ENCODE results near the gene YES1.
A peak's percentile ranks its signal among the peaks of the same experiment; 100 is the strongest.
"Not testable (repeated sequence)": the region's sequence is repeated elsewhere in the genome, so short reads cannot be mapped to it uniquely, and the experiment has no call there.

The YES1 gene

DNA sequence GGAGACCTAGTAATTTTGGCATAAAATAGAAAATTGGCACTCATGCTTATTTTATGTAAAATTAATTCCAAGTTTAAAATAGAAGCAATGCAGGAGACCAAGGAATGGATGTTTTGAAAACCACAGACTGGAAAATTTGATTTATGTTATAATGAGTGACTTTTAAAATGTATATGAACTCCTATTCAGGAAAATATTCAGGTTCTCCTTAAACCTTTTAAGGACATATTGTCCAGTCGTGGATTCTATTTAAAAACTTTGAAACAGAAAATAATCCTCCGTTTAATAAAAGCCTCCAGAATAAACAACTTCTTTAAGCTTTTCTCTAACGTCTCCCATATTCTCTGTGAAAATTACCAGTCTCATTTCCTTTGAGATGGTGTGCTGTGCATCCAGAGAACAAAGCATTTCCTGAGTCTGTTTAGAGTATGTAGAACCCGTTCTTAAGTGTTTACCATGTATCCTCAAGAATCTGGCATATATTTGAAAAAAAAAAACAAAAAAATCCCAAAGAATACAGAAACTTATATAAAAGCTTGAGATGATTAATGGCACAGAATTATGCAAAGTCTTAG lies 8.6 kb upstream of the YES1 start:
- DNase-seq: no peak

DNA sequence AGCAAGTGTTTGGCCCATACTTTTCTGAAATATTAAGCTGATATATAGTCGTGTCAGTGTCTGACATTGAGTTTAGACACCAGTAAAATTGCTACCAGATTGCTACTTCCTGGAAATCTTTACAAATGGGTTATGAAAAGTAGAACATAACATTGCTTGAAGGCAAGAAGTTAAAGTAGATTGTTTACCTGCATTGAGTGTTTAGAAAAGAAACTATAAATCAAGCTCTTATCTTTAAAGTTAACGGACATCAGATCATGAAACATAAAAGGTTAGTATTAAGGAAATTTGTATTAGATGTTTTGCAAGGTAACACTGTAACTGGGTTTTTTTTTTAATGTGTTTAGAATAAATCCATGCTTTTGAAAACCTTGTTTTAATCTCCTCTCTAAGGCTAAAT lies 4.8 kb upstream of the YES1 start:
- DNase-seq: no peak

- no peak for DNase-seq
Measured at GRCh38 chr18:816088-816653, 4.1 kb upstream of the YES1 start.

GRCh38 chr18:815353-815752 lies 3.3 kb upstream of the YES1 start:
- DNase-seq: no peak

GRCh38 chr18:814300-815084 lies 2.5 kb upstream of the YES1 start:
- DNase-seq: no peak

DNA sequence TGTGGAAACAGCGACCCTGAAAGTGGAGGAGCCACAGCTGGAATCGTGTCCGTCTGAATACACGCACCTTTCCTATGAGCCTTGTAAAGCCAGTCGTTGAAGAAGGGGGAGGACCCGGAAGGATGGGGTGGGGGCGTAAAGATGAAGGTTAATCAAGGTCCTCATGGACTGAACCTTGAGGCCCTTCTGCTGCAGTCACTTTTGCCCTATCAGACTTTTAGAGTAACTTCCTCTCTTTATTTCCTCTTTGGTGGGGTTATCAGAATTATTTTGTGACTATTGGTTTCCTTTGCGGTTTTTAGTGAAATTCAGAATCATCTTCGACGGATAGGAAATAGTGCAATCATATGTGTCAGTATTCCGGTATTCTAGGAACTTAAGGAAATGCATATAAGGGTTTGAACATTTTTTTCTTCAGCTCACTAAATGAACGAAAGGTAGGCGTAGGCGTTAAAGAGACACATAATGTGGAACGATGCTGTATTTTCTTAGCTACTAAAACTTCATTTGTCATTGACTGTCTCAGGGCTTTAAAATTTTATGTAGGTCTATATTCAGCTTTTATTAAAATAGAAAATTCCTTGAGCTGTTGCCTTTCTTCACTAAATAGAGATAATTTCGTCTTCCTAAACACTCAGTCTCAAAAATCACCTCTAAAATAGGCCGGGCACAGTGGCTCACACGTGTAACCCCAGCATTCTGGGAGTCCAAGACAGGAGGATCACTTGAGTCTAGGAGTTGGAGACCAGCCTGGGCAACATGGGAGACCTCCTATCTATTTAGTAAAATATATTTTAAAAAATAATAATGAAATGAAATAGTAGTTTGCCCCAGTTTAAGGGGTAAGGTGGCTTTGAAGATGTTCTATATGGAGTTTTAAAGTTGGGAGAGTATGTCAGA lies 1.4 kb upstream of the YES1 start:
- DNase-seq: no peak

- DNase-seq: peak; percentile 51
Measured at GRCh38 chr18:812376-813171, 532 bp upstream of the YES1 start.

GRCh38 chr18:811182-811891 lies 705 bp downstream of the YES1 start:
- DNase-seq: peak; percentile 10

GRCh38 chr18:809985-810642 lies 1.9 kb downstream of the YES1 start:
- DNase-seq: no peak

DNA sequence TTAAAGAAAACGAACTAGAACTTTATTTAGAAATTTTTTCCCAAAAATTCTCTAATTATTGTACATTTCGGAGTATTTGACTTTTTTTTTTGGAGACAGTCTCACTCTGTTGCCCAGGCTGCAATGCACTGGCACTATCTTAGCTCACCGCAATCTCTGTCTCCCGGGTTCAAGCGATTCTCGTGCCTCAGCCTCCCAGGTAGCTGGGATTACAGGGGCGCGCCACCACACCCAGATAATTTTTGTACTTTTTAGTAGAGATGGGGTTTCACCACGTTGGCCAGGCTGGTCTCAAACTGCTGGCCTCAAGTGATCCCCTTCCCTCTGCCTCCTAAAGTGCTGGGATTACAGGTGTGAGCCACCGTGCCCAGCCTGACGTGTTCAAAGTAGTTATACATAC lies 2.8 kb downstream of the YES1 start:
- not testable (repeated sequence) for DNase-seq

DNA sequence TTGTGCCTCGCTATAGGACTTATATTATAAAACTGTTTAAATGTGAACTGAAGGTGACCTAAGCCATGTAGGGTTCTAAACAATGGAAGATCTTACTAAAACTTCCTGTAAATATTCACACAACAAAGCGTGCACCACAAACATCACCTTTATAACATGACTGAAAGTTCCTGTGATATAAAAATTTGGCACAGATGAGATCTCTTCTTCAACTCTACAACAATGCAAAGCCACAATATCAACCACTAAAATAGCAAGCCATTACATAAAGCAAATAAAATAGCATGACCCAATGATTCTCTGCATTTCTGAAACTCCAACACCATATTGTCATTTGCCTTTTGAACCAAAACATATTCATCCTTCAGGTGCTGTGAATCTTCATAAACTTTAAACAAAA lies 3.5 kb downstream of the YES1 start:
- DNase-seq: no peak

DNA sequence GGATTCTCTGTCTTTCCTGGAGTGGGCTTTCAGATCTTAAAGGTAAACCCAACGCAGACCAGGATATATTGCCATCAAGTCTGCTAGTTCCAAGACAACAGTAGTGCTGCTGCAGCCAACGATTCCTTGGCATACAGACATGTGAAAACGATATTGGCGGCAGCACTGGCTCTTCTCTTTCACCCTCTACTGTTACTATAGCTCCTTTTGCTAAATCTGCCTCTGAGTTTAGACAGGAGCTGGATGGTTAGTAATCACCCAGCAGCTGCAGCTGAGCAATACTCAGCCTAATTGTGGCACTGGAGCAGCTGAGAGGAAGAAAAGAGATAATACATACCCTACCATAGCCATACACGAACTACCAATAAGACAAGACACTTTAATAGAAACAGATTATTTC lies 4.0 kb downstream of the YES1 start:
- no peak for DNase-seq

- DNase-seq: no peak
Measured at GRCh38 chr18:805755-806110, 6.3 kb downstream of the YES1 start.

GRCh38 chr18:805008-805754 lies 6.9 kb downstream of the YES1 start:
- no peak for DNase-seq

DNA sequence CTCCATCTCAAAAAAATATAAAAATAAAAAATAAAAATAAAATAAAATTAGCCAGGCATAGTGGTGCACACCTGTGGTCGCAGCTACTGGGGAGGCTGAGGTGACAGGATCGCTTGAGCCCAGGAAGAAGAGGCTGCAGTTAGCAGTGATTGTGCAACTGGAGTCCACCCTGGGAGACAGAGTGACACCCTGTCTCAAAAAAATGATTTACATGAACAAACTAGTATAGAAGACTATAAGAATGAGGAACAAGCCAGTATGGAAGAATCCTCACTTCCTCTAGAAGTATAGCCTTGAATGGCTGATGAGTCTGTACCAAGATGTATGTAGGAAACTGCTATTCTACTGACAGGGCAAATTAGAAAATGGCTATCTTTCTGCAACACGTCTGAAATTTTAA lies 10.9 kb downstream of the YES1 start:
- DNase-seq: no peak

DNA sequence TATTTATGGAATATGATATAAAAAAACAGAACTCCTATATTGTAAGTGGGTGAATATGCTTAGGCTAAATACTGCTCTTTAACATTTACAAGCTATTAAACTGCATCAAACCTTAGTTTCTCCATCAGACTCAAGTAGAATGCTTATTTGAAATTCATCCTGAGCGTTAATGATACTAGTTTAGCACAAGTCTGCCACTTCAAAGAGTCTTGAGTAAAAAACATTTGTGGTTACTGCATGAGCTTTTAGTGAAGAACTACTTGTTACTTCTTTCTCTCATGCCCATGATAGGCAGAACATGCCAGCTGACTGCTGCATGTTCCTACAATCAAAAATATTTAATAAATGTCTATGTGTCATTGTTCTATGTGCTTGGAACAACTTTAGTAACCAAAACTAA lies 12.1 kb downstream of the YES1 start:
- no peak for DNase-seq

DNA sequence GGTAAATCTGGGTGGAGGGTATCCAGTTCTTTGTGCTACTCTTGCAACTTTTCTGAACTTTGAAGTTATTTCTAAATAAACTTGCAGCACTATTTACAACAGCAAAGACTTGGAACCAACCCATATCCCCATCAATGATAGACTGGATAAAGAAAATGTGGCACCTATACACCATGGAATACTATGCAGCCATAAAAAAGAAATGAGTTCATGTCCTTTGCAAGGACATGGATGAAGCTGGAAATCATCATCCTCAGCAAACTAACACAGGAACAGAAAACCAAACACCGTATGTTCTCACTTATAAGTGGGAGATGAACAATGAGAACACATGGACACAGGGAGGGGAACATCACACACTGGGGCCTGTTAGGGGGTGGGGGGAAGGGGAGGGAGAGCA lies 16.7 kb downstream of the YES1 start:
- DNase-seq: not testable (repeated sequence)

- no peak for DNase-seq
Measured at GRCh38 chr18:789397-789796, 22.6 kb downstream of the YES1 start.

DNA sequence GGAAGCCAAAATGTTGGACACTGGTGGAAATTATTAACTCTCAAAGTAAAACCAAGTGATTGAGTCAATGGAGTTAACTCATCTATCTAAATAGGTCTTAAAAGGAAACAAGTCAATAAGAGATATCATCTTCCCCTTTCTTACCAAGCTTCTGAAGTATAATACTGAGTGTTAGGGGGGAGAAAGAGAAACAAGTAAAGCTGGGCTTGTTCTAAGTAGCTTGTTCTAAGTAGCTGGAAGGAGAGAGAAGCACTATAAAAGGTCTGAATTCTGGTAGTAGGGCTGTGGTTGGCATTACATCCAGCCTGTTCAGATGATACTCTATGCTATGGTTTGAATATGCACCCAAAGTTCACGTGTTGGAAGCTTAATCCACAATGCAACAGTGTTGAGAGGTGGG lies 26.8 kb downstream of the YES1 start:
- no peak for DNase-seq

DNA sequence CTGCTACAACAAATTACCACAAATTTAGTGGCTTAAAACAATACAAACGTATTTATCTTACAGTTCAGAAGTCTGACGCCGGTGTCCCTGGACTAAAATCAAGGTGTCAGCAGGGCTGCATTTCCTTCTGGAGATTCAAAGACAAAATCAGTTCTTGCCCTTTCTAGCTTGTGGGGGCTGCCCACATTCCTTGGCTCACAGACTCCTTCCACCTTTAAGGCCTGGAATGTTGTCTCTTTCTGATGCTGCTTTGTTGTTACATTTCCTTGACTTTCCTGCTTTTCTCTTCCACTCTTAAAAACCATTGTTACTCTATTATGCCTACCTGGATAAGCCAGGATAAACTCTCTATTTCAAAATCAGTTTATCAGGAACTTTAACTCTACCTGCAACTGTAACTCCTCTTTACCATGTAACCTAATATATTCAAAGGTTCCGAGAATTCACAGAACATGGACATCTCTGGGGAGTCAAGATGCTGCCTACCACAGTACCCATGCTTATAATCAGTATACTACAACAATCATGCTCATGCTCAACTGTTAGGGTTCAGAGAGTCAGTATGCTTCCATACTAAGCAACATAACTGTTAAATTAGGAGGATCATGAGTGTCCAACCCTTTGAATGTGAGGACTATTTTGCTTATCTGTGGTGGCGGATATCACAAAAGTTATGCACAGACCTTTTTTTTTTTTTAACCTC lies 27.4 kb downstream of the YES1 start:
- DNase-seq: no peak
